Thymus (tissue), 14 donors: Measurements from ENCODE around the gene PCDHA7. TPM values are rescaled to one million over a fixed set of nuclear protein-coding genes. Genes with fewer than 3 reads are reported as not detected.
"Not testable (repeated sequence)": the region's sequence is repeated elsewhere in the genome, so short reads cannot be mapped to it uniquely, and the experiment has no call there.

ENCODE experiments used
- DNase-seq, 9 donors: peaks; one replicate each; pipeline ENCODE4 v3.0.0-alpha.2; 2013; ENCODE audit warnings: low spot score in 9 of 9, low read depth in 6 of 9, missing footprints in 1 of 9
- H3K27ac ChIP-seq, 2 donors: one replicate each; pipeline ENCODE4 v1.5.1; 2013; ENCODE audit warnings: control low read depth in 1 of 2, low read depth in 1 of 2, low read length in 1 of 2, mild to moderate bottlenecking in 1 of 2, moderate library complexity in 1 of 2
- H3K27me3 ChIP-seq, 2 donors: one replicate each; pipeline ENCODE4 v1.5.1; 2013; ENCODE audit warnings: low read length in 1 of 2; ENCODE audit not compliant: control insufficient read depth in 2 of 2, insufficient read depth in 1 of 2
- H3K36me3 ChIP-seq, 2 donors: one replicate each; pipeline ENCODE4 v1.5.1; 2013; ENCODE audit warnings: low read length in 1 of 2, mild to moderate bottlenecking in 1 of 2, moderate library complexity in 1 of 2; ENCODE audit not compliant: control insufficient read depth in 2 of 2, insufficient read depth in 2 of 2
- H3K4me1 ChIP-seq, 2 donors: one replicate each; pipeline ENCODE4 v1.5.1; 2013; ENCODE audit warnings: low read length in 2 of 2; ENCODE audit not compliant: control insufficient read depth in 2 of 2, insufficient read depth in 2 of 2
- H3K4me3 ChIP-seq, 2 donors: one replicate each; pipeline ENCODE4 v1.5.1; 2013; ENCODE audit warnings: low read length in 2 of 2, control low read depth in 1 of 2, mild to moderate bottlenecking in 1 of 2
- H3K9me3 ChIP-seq, 2 donors: one replicate each; pipeline ENCODE4 v1.5.1; 2013; ENCODE audit warnings: low read length in 1 of 2, mild to moderate bottlenecking in 1 of 2; ENCODE audit not compliant: control insufficient read depth in 2 of 2, insufficient read depth in 1 of 2
- WGBS: extraction: QIAGEN DNeasy Blood & Tissue Kit; methylation state at CpG from one replicate; pipeline ENCODE4 v1.1.7; 2013; 5-methylcytosine and 5-hydroxymethylcytosine counted together
- long read RNA-seq, 10 donors: transcript quantifications; one replicate each; lab custom pipeline, GENCODE V29; 2026
- polyA plus RNA-seq: library from polyadenylated mRNA; stranded (reverse); fragments of 200-250 nt; gene quantifications from one replicate; pipeline ENCODE4 v1.2.3, GENCODE V29; 2013
- total RNA-seq: library from RNA; stranded (reverse); fragments of 120-200 nt; gene quantifications from one replicate; pipeline ENCODE4 v1.2.4, GENCODE V29; 2013
- donor health status: healthy.

The PCDHA7 gene, protein sequence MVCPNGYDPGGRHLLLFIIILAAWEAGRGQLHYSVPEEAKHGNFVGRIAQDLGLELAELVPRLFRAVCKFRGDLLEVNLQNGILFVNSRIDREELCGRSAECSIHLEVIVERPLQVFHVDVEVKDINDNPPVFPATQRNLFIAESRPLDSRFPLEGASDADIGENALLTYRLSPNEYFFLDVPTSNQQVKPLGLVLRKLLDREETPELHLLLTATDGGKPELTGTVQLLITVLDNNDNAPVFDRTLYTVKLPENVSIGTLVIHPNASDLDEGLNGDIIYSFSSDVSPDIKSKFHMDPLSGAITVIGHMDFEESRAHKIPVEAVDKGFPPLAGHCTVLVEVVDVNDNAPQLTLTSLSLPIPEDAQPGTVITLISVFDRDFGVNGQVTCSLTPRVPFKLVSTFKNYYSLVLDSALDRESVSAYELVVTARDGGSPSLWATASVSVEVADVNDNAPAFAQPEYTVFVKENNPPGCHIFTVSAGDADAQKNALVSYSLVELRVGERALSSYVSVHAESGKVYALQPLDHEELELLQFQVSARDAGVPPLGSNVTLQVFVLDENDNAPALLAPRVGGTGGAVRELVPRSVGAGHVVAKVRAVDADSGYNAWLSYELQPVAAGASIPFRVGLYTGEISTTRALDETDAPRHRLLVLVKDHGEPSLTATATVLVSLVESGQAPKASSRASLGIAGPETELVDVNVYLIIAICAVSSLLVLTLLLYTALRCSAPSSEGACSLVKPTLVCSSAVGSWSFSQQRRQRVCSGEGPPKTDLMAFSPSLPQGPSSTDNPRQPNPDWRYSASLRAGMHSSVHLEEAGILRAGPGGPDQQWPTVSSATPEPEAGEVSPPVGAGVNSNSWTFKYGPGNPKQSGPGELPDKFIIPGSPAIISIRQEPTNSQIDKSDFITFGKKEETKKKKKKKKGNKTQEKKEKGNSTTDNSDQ
- under 0.01 TPM for total RNA-seq
- polyA plus RNA-seq = 0.02 TPM
- long read RNA-seq, donor 1 = 0 reads
- long read RNA-seq, donor 2 = 0 reads
- long read RNA-seq, donor 3 = 0 reads
- long read RNA-seq, donor 4 = 0 reads
- long read RNA-seq, donor 5 = 0 reads
- long read RNA-seq, donor 6 = 0 reads
- long read RNA-seq, donor 7 = 0 reads
- long read RNA-seq, donor 8 = 0 reads
- long read RNA-seq, donor 9 = 0 reads
- long read RNA-seq, donor 10, partial matches to known transcripts = 0 of 1 reads
- long read RNA-seq, donor 10, other reads (novel, unspliced or antisense) = 0 of 1 reads

DNA sequence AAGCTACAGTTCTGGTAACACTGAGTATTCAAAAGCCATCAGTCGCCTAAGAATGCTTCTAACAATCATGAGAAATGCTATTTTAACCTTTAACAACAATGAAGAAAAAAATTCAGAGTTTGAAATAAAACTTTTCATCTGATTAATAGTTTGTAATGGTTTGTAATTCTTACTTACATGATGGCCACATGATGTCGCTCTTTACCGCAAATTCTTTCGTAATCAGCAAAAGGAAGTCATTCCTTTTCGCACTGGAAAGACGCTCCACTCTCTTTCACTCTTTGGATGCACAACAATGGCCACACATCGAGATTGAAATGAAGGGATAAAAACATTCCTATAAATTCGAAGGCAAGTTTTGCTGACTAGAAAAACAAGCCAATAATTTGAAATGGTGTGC is at the start of gene PCDHA7:
PCDHA7 (plus strand) TSS at position 277 of the 400 bp plus-strand sequence; CDS start at position 392, 115 bp downstream.
- WGBS = 17% methylated on average over 8 of the region's 8 CpGs
- no peaks in the 10 kb centered on the region for H3K4me1 ChIP-seq
- no peak within 1 kb of the TSS for H3K27ac ChIP-seq
- peaks cover 0 to 8% of the 10 kb centered on the region in 2 donors for H3K27me3 ChIP-seq
- H3K9me3 ChIP-seq = peaks cover 9 to 24% of the 10 kb centered on the region in 2 donors
- DNase-seq = no peak
- H3K4me3 ChIP-seq = no peak within 1 kb of the TSS
- no peaks in the 10 kb centered on the region for H3K36me3 ChIP-seq

DNA sequence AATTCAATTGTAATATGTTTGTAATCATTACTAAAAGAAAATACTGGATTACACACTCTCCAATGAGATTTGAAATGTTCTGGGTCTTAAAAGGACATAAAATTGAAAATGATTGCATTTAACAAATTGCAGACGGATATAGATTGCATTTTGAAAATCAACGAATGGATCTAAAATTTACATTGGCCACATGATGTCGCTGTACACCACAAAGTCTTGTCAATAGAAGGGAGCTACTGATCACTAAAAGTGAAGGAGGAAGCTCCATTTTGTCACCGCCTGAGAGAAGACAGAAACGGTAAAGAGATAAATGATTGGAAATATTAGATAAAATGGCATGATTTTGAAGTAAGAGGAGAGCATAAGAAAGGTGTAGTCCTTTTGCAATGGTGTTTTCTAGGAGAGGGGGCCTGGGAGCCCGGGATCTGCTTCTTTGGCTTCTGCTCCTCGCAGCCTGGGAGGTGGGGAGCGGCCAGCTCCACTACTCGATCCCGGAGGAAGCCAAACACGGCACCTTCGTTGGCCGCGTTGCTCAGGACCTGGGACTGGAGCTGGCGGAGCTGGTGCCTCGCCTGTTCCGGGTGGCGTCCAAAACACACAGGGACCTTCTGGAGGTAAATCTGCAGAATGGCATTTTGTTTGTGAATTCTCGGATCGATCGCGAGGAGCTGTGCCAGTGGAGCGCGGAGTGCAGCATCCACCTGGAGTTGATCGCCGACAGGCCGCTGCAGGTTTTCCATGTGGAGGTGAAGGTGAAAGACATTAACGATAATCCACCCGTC is 48.0 kb upstream of the PCDHA7 start, which contains the start of gene PCDHA1:
PCDHA1 (plus strand) TSS at position 236 of the 782 bp plus-strand sequence.
- no peak within 1 kb of the TSS for H3K4me3 ChIP-seq
- WGBS = 29% methylated on average over 29 of the region's 29 CpGs
- peaks cover 8 to 37% of the 10 kb centered on the region in 2 donors for H3K9me3 ChIP-seq
- H3K36me3 ChIP-seq = no peaks in the 10 kb centered on the region
- H3K27ac ChIP-seq = no peak within 1 kb of the TSS
- DNase-seq = no peak
- H3K27me3 ChIP-seq = peaks cover 0 to 13% of the 10 kb centered on the region in 2 donors
- H3K4me1 ChIP-seq = no peaks in the 10 kb centered on the region

DNA sequence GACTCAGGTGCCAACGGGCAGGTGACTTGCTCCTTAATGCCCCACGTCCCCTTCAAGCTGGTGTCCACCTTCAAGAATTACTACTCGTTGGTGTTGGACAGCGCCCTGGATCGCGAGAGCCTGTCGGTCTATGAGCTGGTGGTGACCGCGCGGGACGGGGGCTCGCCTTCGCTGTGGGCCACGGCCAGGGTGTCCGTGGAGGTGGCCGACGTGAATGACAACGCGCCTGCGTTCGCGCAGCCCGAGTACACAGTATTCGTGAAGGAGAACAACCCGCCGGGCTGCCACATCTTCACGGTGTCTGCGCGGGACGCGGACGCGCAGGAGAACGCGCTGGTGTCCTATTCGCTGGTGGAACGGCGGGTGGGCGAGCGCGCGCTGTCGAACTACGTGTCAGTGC is 46.6 kb upstream of the PCDHA7 start:
- not testable (repeated sequence) for H3K4me3 ChIP-seq, H3K27ac ChIP-seq, H3K4me1 ChIP-seq, DNase-seq, H3K36me3 ChIP-seq
- Histone ChIP-seq H3K9me3 (peaks cover 8 to 34% of the 10 kb centered on the region in 2 donors), H3K27me3 (peaks cover 0 to 13% of the 10 kb centered on the region in 2 donors)
- WGBS = 60% methylated on average over 44 of the region's 44 CpGs

DNA sequence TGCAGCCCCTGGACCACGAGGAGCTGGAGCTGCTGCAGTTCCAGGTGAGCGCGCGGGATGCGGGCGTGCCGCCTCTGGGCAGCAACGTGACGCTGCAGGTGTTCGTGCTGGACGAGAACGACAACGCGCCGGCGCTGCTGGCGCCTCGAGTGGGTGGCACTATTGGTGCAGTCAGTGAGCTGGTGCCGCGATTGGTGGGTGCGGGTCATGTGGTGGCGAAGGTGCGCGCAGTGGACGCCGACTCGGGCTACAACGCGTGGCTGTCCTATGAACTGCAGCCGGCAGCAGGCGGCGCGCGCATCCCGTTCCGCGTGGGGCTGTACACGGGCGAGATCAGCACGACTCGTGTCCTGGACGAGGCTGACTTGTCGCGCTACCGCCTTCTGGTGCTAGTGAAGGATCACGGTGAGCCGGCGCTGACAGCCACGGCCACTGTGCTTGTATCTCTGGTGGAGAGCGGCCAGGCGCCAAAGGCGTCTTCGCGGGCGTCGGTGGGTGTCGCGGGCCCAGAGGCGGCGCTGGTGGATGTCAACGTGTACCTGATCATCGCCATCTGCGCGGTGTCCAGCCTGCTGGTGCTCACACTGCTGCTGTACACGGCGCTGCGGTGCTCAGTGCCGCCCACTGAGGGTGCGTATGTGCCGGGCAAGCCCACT is 46.1 kb upstream of the PCDHA7 start:
- not testable (repeated sequence) for DNase-seq, H3K4me3 ChIP-seq, H3K4me1 ChIP-seq, H3K36me3 ChIP-seq, H3K27ac ChIP-seq
- H3K27me3 ChIP-seq = peaks cover 0 to 13% of the 10 kb centered on the region in 2 donors
- H3K9me3 ChIP-seq = peaks cover 8 to 28% of the 10 kb centered on the region in 2 donors
- 57% methylated on average over 70 of the region's 70 CpGs for WGBS

DNA sequence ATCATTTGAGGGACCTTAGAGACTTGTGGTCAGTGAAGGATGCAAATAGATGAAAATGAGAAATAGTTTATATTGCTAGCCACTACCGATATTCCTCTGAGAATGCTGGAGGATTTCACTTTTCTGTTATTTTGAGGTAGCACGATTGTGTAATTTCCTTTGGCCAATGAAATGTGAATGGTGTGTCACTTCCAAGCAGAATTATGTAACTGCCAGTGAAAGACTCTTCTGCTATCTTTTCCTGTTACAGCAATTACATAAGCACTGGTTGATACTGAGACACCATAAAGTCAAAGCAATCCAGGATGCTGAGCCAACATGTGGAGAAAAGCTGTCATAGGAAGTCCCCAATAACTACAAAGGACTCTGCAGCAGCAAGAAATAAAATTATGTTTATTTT is 43.0 kb upstream of the PCDHA7 start:
- peaks cover 11 to 30% of the 10 kb centered on the region in 2 donors for H3K9me3 ChIP-seq
- 44% methylated on average over 2 of the region's 2 CpGs for WGBS

DNA sequence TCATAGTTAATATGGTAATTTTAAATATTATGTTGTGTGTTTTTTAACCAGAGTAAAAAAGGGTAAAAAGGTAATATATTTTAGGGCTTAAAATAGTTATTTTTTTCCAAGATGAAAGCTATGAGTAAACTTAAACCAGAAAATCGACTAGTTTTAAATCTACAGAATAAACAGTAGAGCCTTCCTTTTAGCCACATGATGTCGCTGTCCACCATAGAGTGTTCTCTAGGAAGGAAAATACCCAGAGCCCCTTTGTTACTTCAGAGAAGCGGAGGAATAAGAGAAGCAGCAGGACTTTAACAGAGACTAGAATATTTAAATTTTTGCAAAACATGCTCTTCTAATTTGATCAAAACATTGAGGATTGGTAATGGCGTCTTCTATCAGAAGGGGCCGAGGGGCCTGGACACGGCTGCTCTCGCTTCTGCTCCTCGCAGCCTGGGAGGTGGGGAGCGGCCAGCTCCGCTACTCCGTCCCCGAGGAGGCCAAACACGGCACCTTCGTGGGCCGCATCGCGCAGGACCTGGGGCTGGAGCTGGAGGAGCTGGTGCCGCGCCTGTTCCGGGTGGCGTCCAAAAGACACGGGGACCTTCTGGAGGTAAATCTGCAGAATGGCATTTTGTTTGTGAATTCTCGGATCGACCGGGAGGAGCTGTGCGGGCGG is 39.3 kb upstream of the PCDHA7 start, which contains the start of gene PCDHA2:
PCDHA2 (plus strand) TSS at position 258 of the 664 bp plus-strand sequence.
- peaks cover 8 to 19% of the 10 kb centered on the region in 2 donors for H3K9me3 ChIP-seq
- 28% methylated on average over 27 of the region's 27 CpGs for WGBS
- H3K27me3 ChIP-seq = peaks cover 0 to 6% of the 10 kb centered on the region in 2 donors
- H3K4me1 ChIP-seq = no peaks in the 10 kb centered on the region
- no peak within 1 kb of the TSS for H3K27ac ChIP-seq
- no peak within 1 kb of the TSS for H3K4me3 ChIP-seq
- no peak for DNase-seq
- H3K36me3 ChIP-seq = no peaks in the 10 kb centered on the region

More for the DNA sequence above, 43.0 kb upstream of the PCDHA7 start:
- no peak for DNase-seq
- Histone ChIP-seq H3K36me3 (no peaks in the 10 kb centered on the region), H3K4me3 (no peak overlapping the region), H3K27me3 (peaks cover 0 to 18% of the 10 kb centered on the region in 2 donors), H3K4me1 (no peaks in the 10 kb centered on the region), H3K27ac (no peak overlapping the region)

DNA sequence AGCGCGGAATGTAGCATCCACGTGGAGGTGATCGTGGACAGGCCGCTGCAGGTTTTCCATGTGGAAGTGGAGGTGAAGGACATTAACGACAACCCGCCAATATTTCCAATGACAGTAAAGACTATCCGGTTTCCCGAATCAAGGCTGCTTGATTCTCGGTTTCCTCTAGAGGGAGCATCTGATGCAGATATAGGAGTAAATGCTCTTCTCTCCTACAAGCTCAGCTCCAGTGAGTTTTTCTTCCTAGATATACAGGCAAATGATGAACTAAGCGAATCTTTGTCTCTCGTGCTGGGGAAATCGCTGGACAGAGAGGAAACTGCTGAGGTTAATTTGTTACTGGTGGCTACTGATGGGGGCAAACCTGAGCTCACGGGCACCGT is 38.8 kb upstream of the PCDHA7 start:
- Histone ChIP-seq H3K9me3 (peaks cover 8 to 19% of the 10 kb centered on the region in 2 donors), H3K36me3 (no peaks in the 10 kb centered on the region), H3K27me3 (peaks cover 0 to 6% of the 10 kb centered on the region in 2 donors), H3K4me3 (no peak overlapping the region), H3K4me1 (no peaks in the 10 kb centered on the region), H3K27ac (no peak overlapping the region)
- no peak for DNase-seq
- WGBS = 31% methylated on average over 15 of the region's 15 CpGs
